NCI-H1105 treated with DMSO at 0.1 percent for 48 hours (cell line): ENCODE data around the gene S100A5.
"Not testable (repeated sequence)": the region's sequence is repeated elsewhere in the genome, so short reads cannot be mapped to it uniquely, and the experiment has no call there.

ENCODE experiments used
- DNase-seq: peaks from one replicate; lab custom pipeline; 2025; lab: John Stamatoyannopoulos, UW

The S100A5 gene

GRCh38 chr1:153533689-153534201 lies 7.0 kb downstream of the S100A5 start:
- DNase-seq, result no peak

DNA sequence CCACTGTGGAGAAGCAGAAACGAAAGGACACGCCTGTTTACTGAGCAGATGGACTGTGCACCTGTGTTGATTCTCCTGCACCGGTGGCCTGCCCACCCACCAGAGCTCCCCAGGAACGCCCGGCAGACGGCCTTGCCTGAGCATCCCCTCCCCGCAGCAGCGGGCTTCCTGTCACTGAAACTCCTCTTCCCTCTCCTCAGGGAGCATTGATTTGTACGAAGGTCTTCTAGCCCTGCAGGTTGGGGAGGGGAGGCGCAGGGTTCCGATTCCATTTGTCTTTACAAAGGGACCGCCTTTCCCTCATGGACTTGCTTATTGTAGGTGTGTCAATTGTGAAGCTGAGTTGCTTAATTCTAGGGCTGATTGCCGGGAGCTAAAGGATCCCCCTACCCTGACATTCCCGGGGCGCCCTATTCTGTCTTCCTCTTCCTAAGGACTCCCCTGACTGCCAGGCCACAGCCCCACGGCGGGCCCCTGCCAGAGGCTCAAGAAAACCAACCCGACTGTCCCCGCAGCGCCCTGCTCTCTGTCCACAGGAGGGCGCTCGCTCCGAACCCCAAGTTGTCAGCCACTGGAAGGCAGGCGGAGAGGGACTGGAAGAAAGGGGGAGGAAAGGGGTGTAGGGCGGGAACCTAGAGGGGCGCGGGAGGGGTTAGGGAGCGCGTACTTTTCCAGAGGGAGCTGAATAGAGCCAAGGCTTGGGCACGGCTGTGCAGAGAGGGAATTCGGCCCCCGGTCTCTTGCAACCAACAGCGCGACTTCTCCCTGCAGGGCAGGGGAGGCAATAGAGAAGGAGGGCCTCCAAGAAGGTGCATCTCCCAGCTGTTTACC lies 7.8 kb downstream of the S100A5 start:
- DNase-seq, result no peak

- DNase-seq, result no peak
Measured at GRCh38 chr1:153532181-153532580, 8.6 kb downstream of the S100A5 start.

DNA sequence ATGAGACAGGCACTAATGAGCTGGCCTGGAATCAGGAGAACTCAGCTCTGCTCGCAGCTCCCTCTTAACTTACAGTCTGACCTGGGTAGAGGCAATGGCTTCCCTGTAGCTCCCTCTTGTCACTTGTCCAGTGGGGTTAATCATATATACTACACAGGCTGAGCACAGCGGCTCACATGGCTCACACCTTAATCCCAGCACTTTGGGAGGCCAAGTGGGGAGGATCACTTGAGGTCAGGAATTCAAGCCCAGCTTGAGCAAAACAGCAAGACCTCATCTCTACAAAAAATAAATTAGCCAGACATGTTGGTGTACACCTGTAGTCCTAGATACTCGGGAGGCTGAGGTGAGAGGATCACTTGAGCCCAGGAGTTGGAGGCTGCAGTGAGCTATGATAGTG lies 9.1 kb downstream of the S100A5 start:
- DNase-seq, result no peak

GRCh38 chr1:153527683-153528040 lies 13.1 kb downstream of the S100A5 start:
- no peak for DNase-seq

GRCh38 chr1:153527023-153527682 lies 13.6 kb downstream of the S100A5 start:
- no peak for DNase-seq

DNA sequence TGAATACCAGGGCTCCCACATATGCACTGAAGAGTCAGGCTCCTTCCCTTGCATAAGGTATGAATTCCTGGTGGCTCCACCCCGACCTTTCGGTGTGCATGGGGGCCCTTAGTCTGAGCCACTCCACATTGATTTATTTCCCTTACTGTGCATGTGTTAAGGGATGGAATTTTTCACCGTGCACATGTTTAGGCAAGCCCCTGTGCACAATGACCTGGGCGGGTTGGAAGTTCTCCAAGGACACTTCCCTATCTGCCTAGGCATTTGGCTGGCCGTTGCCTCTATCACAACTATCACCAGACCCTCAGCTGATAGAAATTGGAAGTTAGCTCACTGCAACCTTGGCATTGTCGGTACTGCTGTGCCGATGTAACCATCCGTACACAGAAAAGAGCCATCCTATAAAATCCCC lies 14.6 kb downstream of the S100A5 start:
- DNase-seq, result peak; percentile 92

DNA sequence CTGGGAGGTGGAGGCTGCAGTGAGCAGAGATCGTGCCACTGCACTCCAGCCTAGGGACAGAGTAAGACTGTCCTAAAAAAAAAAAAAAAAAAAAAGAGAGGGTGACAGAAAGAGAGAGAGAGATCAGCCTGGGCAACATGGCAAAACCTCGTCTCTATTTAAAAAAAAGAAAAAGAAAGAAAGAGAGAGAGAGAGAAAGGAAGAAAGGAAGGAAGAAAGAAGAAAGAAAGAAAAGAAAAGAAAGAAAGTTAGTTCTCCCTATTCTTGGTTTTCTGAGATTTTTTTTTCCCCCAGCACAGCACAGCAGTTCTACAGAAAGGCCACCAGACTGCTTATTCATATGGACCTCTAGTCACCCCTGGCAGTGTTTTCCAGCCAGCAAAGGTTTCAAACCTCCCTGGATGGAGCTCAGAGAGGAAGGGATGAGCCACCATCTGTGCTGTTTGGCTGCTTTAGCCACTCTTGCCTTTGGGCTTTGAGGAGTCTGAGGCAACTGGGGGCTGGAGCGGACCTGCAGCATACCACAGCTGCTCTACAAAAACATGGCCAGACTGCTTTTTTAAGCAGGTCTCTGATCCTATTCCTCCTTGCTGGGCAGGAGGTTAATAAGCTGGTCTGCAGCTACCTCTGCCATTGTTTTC lies 15.5 kb downstream of the S100A5 start:
- DNase-seq, result no peak

DNA sequence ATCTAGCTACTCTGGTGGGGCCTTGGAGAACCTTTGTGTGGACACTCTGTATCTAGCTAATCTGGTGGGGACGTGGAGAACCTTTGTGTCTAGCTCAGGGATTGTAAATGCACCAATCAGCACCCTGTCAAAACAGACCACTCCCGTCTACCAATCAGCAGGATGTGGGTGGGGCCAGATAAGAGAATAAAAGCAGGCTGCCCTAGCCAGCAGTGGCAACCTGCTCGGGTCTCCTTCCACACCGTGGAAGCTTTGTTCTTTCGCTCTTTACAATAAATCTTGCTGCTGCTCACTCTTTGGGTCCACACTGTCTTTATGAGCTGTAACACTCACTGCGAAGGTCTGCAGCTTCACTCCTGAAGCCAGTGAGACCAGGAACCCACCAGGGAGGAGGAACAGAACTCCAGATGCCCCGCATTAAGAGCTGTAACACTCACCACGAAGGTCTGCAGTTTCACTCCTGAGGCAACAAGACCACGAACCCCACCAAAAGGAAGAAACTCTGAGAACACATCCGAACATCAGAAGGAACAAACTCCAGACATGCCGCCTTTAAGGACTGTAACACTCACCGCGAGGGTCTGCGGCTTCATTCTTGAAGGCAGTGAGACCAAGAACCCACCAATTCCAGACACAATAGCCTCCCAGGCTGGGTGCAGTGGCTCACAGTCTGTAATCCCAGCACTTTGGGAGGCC lies 18.2 kb downstream of the S100A5 start:
- not testable (repeated sequence) for DNase-seq

- not testable (repeated sequence) for DNase-seq
Measured at GRCh38 chr1:153521808-153522207, 18.9 kb downstream of the S100A5 start.

DNA sequence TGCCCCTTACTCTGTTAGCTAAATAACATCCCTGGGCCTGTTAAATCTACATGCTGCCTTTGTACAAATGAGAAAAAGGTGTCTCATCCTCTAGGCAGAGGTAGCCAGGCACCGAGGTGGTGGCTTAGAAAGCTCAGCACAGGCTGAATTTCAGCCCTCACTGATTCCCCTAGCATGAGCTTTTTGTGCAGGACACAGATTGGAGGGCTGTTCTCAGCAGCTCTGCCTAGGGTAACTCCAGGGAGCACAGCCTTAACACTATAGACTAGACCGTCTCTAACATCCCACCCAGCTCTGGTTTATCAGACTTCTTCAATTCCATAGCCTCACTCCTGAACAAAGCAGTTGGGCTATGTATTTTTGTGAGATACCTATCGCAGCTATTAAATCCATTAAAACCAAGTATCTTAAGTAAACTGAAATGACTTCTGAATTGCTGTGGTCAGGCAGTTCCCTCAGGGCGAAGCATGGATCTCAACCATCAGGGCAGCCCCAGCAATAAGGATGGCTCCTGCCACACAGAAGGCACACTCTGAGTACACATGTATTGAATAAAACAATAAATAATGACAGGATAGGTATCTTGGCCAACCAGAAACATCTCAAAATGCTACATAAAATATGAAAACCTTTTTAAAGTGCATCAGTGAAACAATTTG lies 19.8 kb downstream of the S100A5 start:
- no peak for DNase-seq

- not testable (repeated sequence) for DNase-seq
Measured at GRCh38 chr1:153520137-153520691, 20.5 kb downstream of the S100A5 start.

DNA sequence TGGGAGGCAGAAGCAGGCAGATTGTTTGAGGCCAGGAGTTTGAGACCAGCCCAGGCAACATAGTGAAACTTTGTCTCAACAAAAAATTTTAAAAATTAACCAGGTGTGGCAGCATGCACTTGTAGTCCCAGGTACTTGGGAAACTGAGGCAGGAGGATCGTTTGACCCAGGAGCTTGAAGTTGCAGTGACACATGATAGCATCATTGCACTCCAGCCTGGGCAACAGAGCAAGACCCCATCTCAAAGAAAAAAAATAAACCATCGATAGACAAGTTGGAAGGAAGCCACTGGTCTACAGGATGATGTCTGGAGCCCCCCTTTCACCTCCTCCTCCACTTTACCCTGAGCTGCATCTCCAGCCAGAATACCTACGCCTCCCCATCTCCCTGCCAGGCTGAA lies 21.5 kb downstream of the S100A5 start:
- no peak for DNase-seq

DNA sequence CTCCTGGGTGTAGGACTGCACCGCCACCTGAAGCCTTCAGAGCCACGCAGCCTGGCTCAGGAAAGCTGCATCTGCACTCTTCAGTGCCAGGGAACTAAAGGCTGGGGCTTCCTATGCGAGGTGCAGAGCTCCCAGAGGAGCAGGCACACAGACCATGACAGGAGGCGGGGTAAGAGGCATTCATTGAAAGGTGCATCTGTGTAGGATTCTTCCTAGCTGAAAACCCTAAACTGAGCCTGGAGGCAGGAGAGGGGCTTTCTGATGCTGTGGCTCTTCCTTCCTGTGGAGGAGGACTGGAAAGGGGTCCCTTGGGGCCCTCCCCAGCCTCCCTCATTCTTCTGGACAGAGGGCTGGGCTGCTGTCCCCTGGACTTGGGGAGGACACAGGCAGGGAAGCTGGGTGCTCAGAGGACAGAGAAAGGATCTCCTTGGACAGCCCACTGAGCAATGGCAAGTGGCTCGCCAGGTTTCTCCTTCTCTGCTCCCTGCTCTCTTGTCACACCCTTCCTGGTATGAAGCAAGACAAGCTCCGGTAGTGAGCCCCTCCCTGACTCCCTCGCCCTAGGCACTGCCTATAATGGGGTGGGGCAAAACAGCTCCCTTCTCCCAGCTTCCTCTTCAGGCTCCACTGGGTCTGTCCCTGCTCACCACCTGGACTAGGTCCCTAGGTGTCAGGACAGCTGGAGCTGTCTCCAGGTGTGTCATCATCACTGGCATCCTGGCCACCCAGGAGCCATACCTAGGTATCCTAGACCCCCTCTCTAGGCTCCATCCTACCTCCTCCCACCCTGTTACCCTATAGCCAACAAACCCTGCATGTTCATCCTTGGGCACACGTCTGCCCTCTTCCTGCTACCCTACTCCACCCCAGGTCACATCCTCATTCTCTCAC lies 25.0 kb downstream of the S100A5 start:
- no peak for DNase-seq

DNA sequence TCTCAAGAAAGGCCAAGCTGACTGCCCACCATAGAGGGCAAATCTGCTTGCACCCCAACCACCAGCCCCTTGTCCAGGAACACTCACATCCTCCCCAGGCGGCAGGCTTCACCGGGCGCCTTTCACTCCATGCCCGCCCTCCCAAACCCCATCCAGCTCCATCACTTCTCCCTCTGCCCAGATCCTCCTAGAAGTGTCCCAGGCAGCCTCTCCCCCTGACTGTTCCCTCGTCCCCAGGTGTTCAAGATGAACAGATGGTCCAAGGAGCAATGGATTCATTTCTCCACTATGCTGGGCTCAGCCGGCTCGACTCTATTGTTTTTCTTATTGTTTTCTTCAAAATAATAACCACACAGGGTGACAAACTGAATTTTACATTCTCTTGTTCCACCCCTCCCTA lies 27.1 kb downstream of the S100A5 start:
- no peak for DNase-seq

DNA sequence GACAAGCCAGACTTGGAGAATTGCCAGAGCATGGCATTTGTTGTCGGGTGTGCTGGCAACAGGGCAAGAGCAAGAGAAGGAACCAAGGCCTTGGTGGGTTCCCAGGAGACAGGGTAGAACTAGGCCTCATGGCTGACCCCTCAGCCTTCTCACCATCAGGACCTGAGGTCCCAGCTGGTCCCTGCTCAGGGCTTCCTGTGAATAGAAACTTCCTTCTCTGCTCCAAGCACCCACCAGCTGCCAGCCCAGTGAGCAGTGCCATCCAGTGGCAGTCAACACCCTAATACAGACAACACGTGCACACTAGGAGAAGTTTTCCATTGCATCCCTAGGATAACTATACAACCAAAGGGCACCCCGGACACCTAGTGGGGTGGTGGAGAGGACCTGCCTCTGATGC lies 27.7 kb downstream of the S100A5 start:
- no peak for DNase-seq

GRCh38 chr1:153510984-153511410 lies 29.7 kb downstream of the S100A5 start:
- DNase-seq, result peak; percentile 73

DNA sequence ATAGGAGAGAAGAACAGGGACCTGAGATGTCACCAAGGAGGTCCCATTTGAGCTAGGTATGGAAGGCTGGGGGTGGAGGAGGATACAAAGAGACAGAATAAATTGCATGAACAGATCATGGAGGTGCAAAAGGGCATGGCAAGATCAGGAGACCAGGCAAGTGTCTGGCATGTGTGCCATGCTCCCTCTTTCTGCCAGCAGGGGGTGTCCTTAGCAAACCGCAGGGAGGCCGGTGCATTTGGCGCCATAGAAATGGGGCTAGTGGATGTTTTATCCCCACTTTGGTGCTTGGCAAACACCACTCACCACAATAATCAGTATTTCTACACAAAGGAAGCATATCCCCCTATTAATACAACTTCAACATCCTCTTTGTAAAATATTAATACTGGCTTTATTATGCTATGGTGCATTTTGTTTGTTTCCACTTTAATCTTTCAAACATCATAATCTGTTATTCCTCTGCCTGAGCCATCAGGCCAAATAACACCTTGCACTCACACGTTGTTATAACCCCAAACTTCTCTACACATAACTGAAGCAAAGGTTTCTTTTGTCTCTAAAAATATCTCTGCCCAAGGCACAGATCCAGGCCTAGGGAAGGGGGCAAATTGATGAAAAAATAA lies 30.9 kb downstream of the S100A5 start:
- peak; percentile 48 for DNase-seq

GRCh38 chr1:153509036-153509435 lies 31.7 kb downstream of the S100A5 start:
- no peak for DNase-seq
